ENCODE results near the gene CTNNA1.
"Not testable (repeated sequence)": the region's sequence is repeated elsewhere in the genome, so short reads cannot be mapped to it uniquely, and the experiment has no call there.

Gene CTNNA1

GRCh38 chr5:138725153-138725817 is 27.9 kb upstream of the CTNNA1 start:
- peak in 2 of 3 experiments; percentile 72 to 84 for DNase-seq

DNA sequence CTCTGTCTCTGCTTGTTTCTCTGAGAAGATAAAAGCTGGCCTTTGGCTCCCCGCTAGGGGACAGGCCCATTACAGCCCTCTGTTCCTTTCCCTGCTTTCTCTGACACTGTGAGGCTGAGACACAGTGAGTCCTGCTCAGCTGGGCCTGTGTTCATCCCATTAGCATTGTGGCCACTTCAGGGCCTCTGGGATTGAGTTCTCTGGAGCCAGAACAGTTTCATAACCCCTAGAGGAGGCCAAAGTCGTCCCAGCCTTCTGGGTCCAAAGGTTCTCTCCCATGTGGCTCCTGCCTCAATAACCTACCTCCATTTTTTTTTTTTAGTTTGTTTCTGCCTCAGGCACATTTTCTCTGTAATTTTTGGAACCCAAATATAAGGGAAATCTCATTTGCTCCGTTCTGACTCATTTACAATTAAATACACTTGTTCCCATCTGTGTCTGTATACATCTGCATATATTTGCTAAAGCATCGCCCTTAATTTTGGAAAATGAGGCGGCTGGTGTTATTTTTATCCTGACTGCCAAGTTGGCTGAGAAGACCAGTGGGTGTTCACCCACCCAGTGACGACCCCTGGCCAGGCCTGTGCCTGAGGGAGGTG is 27.3 kb upstream of the CTNNA1 start:
- DNase-seq = peak in 1 of 3 experiments; percentile 30

DNA sequence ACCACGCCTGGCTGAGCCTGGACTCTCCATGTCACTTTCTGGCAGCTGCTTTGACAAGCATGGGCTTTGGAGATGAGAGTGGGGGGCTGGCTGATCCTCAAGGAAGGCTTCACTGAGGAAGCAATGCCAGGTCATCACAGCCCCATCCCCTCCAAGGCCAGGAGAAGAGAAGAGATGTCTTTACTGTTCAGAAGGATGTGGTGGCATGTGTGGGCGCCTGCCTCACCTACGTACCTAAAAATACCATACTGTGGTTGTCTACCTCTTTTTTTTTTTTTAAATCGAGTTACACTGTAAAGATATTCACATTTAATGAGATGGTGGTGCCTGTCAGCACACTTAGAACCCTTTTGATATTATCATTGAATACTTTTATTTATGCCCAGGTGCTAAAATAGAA is 26.4 kb upstream of the CTNNA1 start:
- no peak for DNase-seq

- not testable (repeated sequence) for DNase-seq
Observed at GRCh38 chr5:138730496-138730895, 22.7 kb upstream of the CTNNA1 start.

- no peak for DNase-seq
Observed at GRCh38 chr5:138732466-138732865, 20.8 kb upstream of the CTNNA1 start.

GRCh38 chr5:138732933-138733332 is 20.3 kb upstream of the CTNNA1 start:
- DNase-seq = peak in 1 of 3 experiments; percentile 9

GRCh38 chr5:138733509-138733908 is 19.7 kb upstream of the CTNNA1 start:
- no peak for DNase-seq

DNA sequence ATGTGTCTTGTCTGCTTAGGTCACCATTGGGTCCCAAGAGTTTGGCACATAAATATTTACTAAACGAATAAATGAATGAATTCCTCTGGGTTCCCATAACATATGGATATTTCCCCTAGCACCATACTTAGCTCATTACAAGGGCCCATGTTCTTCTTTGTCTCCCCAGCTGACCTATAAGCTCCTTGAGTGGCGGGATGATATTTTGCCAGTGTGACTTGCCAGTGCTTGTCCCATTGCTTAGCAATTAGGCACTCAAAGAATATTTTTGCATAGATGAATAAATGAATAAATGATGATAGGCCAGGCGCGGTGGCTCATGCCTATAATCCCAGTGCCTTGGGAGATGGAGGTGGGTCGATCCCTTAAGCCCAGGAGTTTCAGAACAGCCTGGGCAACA is 16.9 kb upstream of the CTNNA1 start:
- peak in 1 of 3 experiments; percentile 3 for DNase-seq

DNA sequence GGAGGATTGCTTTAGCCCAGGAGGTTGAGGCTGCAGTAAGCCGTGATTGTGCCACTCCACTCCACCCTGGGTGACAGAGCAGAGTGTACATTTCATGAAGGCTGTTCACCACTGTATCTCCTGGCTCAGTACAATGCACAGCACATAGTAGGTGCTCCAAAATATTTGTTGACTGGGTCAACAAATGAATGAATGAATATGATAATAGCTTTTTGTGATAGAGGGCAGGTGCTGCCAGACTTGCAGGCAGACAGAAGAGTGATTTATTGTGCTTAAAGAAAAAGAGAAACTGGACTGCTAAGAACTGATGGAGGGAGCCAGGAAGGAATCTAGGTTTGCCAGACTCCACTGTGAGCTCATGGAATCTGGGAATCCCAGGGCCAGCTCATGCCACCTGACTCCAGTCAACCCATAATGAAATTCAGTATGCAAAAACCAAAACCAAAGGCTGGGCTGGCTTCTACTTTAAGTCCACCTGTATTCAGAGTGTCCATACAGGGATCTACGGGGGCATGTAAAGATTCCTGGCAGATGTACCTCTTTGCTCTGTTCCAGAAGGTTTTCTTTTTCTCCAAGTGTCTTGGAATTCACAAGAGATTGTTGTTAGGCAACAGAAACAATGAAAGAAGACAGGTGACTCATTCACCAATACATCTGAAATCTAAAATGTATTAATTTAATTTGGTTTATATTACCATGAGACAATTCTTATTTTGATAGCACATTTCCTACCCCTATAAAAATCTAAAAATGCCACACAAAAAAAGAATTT is 15.5 kb upstream of the CTNNA1 start:
- peak in 1 of 3 experiments; percentile 1 for DNase-seq

GRCh38 chr5:138738399-138738798 is 14.8 kb upstream of the CTNNA1 start:
- no peak for DNase-seq

DNA sequence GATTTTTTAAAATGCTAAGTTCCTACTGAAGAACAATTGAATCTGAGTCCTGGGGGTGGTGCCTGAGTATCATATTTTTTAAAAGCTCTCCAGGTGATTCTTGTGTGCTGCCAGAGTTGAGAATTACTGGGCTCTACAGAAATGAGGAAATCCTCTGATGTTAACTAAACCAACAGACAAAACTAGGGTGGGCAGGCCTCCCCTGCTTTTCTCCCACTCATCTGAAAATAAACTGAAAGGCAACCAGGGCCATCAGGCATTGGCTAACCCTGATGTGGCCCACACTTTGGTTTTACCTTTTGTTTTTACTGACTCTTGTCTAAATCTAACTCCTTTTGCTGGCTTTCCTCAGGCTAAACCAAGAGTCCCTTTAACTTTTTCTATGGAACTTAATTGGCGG is 13.3 kb upstream of the CTNNA1 start:
- no peak for DNase-seq

DNA sequence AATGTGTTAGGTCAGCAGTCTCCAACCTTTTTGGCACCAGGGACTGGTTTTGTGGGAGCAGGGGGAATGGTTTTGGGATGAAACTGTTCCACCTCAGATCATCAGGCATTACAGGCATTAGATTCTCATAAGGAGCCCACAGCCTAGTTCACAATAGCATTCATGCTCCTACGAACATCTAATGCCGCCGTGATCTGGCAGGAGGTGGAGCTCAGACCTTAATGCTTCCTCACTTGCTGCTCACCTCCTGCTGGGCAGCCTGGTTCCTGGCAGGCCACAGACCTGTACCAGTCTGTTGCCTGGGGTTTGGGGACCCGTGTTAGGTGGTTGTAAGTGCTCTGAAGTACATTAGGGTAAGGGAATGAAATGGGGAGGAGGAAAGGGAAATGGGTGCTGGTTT is 9.7 kb upstream of the CTNNA1 start:
- DNase-seq = peak in 2 of 3 experiments; percentile 1 to 41

- no peak for DNase-seq
Observed at GRCh38 chr5:138745268-138745667, 8.0 kb upstream of the CTNNA1 start.

DNA sequence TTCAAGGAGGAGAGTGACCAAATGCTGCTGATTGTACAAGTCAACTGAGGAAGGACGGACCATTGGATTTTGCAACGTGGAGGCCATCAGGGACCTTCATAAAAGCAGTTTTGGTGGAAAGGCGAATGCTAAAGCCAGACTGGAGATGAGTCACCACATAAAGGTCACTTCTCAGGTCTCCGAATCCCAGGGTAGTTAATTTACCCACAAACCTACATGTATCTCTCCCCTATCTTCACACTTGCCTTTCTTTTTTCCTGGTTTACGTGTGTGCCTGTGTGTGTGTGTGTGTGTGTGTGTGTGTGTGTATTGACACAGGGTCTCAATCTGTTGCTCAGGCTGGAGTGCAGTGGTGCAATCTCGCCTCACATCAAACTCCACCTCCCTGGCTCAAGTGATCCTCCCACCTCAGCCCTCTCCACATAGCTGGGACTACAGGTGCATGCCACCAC is 4.6 kb upstream of the CTNNA1 start:
- DNase-seq = no peak

GRCh38 chr5:138751344-138751743 is 1.9 kb upstream of the CTNNA1 start:
- not testable (repeated sequence) for DNase-seq

GRCh38 chr5:138752341-138752950 is 779 bp upstream of the CTNNA1 start:
- DNase-seq = peak in 1 of 3 experiments; percentile 28

DNA sequence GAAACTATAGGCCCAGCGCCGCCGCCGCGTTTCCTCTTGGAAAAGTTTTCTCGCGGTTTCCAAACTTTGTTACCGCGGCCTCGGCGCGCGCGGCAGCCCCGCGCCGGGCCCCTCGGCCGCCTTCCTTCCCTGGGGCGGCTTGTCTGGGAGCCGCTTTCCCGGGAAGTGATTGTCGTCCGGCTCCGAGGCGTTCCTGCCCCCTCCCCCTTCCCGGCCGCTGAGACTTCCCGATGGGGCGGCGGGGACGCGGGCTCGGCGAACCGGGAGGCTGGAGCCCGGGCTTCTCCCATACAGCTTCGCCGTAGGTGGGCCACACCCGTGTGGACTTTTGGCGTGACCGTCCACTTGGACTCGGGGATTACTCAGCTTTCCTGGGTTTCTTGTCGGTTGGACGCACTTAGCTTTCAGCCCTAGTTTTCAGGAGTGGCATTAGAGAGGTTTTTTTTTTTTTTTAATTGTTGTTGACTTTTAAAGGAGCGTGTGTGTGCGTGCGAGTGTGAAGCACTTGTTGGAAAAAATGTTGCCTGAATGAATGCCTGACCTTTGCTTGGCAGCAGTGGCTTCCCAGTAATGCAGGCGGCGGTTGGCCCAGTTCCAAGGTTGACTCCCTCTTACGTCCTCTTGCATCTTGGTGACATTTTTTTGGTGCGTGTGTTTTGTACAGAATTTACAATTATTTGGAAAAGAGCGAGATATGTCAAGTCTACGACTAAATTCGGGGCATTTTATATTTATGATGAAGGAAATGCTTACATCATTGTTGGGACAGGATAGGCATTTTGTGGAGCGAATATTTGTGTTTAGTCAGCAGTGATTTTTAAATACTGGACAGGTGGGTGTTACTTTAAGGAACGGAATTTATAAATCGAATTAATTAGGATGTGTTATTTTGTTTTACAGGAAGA is 821 bp downstream of the CTNNA1 start:
- peak; percentile 71 to 82 (median 79) for DNase-seq

DNA sequence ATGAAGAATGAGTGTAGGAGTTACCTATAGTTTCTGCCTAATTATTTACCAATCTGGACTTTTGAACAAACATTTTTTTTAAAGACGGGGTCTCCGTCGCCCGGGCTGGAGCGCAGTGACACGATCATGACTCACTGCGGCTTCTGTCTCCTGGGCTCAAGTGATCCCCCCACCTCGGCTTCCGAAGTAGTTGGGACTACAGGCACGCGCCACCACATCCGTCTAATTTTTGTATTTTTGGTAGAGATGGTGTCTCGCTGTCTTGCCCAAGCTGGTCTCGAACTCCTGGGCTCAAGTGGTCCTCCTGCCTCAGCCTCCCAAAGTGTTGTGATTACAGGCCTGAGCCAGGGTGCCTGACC is 1.5 kb downstream of the CTNNA1 start:
- no peak for DNase-seq

- DNase-seq = no peak
Observed at GRCh38 chr5:138755084-138755748, 2.0 kb downstream of the CTNNA1 start.

DNA sequence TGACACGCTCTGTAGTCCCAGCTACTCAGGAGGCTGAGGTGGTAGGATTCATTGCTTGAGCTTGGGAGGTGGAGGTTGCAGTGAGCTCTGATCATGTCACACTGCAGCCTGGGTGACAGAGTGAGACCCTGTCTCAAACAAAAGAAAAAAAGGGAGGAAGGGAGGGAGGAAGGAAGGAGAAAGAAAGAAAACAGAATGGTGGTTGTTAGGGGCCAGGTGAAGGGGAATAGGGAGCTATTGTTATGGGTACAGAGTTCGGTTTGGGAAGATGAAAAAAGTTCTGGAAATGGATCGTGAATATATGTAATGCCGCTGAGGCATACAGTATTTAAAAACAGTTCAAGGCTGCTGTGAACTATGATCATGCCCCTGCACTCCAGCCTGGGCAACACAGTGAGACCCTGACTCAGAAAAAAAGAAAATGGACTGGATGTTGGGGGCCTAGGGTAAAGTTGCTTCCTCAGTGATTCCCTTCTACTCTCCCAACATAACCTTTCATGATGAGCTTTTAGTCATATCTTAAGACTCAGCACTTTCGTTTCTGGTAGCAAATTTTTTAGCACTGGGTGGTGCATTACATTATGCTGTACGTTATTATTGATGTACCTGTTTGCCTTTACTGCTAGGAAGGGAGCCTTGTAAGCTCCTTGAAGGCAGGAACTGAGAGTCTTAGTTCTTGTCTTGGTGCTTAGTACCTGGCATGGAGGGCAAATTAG is 4.0 kb downstream of the CTNNA1 start:
- DNase-seq = no peak

GRCh38 chr5:138760448-138761110 is 7.4 kb downstream of the CTNNA1 start:
- no peak for DNase-seq

All from NCI-H1417 (cell line).